ENCODE data around the gene TMPRSS9.
"Not testable (repeated sequence)": the region's sequence is repeated elsewhere in the genome, so short reads cannot be mapped to it uniquely, and the experiment has no call there.

The TMPRSS9 gene

GRCh38 chr19:2362970-2363300 is 2.9 kb downstream of the TMPRSS9 start:
- DNase-seq = no peak

- DNase-seq = no peak
Measured at GRCh38 chr19:2363419-2363818, 3.4 kb downstream of the TMPRSS9 start.

GRCh38 chr19:2365201-2365970 is 5.3 kb downstream of the TMPRSS9 start:
- no peak for DNase-seq

- no peak for DNase-seq
Measured at GRCh38 chr19:2371656-2372055, 11.6 kb downstream of the TMPRSS9 start.

DNA sequence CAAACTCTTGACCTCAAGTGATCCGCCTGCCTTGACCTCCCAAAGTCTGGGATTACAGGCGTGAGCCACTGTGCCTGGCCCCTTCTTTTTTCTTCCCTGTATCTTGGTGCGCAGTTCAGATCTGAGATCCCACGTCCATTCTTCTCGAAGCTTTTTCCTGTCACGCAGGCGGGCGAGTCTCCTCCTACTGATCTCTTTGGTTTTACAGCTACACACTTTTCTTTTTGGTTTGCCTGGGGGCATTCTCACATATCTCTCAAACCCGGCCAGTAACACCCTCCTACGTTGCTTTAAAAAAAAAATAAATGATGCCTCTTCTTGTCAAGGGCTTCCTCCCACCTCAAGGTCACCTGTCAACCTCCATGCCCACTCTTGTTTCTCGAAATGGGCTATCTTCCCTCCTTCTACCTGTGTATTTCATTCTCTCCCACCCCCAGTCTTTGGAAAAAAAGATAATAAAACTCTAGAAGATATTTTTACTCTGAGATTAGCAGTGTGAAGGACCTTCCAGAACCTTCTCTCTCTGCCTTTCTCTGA is 12.1 kb downstream of the TMPRSS9 start:
- DNase-seq = no peak

GRCh38 chr19:2374808-2375207 is 14.7 kb downstream of the TMPRSS9 start:
- DNase-seq = no peak

DNA sequence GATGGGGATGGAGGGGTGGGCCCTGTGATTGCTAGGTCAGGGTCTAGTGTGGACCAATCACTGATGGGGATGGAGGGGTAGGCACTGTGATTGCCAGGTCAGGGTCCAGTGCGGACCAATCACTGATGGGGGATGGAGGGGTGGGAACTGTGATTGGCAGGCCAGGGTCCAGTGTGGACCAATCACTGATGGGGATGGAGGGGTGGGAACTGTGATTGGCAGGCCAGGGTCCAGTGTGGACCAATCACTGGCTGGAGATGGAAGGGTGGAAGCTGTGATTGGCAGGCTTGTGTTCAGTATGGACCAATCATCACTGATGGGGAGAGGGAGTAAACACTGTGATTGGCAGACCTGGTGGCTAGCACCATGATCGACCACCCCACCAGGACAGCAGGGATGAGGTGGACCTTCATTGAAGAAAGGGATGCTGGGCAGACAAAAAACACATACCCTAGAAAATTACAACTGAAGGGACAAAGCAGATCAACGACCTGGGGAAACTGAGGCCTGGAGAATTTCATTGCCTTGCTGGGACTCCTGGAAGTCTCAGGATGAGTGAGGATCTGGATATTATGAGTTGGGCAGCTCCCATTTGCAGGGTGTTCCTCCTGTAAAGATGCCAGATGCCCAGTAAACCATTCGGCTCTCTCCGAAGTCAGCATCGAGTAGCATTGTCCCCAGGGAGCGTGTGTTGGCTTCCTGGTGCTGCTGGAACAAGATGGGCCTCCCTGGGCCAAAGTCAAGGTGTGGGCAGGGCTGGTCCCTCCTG is 15.5 kb downstream of the TMPRSS9 start:
- no peak for DNase-seq

GRCh38 chr19:2376784-2377519 is 16.9 kb downstream of the TMPRSS9 start:
- no peak for DNase-seq

DNA sequence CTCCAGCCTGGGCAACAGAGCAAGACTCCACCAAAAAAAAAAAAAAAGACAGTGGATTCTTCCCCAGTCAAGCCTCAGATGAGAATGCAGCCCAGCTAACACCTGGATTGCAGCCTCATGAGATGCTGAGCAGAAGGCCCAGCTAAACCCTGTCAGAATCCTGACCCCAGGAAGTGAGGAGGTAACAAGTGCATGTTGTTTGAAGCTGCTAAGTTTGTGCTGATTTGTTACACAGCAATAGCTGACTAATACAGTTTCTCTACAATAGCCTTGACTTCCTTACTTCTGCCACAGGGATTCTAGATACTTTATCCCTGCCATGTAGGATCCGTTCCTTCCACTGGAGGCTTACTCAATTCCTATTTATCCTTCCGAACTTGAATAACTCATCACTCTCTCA is 20.5 kb downstream of the TMPRSS9 start:
- no peak for DNase-seq

- DNase-seq = no peak
Measured at GRCh38 chr19:2381148-2381820, 21.2 kb downstream of the TMPRSS9 start.

- no peak for DNase-seq
Measured at GRCh38 chr19:2382530-2383222, 22.6 kb downstream of the TMPRSS9 start.

DNA sequence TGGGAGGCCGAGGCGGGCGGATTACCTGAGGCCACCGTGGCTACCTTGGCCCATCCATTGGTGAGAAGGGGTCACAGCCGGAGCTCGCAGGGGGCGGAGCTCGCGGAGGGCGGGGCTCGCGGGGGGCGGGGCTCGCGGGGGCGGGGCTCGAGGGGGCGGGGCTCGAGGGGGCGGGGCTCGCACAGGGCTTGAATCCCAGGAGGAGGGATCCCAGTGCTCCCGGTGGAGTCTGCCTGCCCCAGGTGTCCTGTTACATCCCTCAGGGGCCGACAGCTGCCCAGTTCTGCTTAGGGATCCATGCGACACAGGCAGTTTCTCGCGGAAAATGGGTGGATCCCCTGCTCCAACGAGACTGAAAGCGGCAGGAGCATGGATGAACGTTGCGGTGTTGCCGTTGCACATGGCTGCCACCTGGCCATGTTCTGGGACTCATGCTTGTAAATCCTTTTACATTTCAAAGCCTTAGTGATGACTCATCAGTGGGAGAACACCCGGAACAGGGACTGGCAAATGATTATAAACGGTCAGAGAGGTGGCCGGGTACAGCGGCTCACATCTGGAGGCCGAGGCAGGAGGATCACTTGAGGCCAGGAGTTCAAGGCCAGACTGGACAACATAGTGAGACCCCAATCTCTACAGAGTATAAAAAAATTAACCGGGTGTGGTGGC is 25.1 kb downstream of the TMPRSS9 start:
- DNase-seq = no peak

DNA sequence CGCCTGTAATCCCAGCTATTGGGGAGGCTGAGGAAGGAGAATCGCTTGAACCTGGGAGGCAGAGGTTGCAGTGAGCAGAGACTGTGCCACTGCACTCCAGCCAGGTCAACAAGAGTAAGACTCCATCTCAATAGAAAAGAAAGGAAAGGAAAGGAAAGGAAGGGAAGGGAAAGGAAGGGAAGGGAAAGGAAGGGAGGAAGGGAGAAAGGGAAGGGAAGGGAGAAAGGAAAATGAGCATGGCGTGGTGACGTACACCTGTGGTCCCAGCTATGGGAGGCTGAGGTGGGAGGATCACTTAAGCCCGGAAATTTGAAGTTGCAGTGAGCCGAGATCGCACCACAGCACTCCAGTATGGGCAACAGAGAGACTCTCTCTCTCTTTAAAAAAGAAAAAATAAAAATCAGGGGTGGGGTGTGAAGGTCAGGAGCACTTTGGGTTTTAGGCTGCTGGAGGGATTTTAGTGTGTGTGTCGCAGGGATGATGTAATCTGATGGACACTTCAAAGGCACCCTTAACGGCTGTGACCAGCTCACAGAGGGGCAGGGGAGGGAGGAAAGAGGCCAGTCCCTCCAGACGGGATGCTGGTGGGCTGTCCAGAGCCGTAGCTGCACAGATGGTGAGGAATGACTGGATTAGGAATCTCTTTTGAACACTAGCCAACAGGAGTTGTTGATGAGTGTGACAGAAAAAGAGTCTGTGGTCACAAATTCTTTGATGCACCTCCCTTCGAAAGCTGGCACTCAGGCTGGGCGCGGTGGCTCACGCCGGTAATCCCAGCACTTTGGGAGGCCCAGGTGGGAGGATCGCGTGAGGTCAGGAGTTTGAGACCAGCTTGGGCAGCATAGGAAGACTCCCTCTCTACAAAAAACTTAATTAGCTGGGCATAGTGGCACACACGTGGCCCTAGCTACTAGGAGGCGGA is 27.6 kb downstream of the TMPRSS9 start:
- DNase-seq = no peak

GRCh38 chr19:2389594-2389993 is 29.5 kb downstream of the TMPRSS9 start:
- DNase-seq = no peak

DNA sequence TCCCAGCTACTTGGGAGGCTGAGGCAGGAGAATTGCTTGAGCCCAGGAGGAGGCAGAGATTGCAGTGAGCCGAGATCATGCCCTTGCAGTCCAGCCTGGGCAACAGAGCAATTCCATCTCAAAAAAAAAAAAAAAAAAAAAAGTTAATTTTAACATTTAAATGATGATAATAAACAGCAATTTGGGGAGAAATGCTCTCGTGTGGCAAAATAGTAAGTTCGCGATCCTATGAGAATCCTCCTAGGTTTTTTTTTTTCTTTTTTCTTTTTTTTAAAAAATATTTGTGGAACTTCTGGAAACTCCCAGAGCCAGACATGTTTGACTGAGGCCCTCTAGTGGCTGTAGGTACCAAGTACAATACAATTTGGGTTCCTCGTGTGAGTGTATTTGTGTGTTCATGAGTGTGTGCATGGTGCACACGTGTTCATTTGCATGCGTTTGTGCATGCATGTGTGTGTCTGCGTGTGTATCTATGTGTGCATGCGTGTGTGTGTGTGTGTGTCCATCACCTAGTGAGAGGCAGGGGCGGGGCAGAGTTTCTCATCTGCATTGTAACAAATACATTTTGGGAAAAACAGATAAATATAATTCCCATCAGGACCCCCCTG is 31.2 kb downstream of the TMPRSS9 start:
- no peak for DNase-seq

- DNase-seq = no peak
Measured at GRCh38 chr19:2392366-2392765, 32.3 kb downstream of the TMPRSS9 start.

GRCh38 chr19:2392899-2393298 is 32.8 kb downstream of the TMPRSS9 start:
- DNase-seq = not testable (repeated sequence)

DNA sequence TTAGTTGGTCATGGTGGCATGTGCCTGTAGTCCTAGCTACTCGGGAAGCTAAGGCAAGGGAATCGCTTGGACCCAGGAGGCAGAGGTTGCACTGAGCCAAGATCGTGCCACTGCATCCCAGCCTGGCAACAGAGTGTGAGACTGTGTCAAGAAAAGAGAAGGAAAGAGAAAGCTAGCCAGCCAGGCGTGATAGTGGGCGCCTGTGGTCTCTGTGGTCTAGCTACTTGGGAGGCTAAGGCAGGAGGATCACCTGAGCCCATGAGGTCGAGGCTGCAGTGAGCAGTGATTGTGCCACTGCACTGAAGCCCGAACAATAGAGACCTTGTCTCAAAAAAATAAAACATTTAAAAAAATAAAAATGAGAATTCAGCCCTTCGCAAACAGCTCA is 34.0 kb downstream of the TMPRSS9 start:
- DNase-seq = no peak

DNA sequence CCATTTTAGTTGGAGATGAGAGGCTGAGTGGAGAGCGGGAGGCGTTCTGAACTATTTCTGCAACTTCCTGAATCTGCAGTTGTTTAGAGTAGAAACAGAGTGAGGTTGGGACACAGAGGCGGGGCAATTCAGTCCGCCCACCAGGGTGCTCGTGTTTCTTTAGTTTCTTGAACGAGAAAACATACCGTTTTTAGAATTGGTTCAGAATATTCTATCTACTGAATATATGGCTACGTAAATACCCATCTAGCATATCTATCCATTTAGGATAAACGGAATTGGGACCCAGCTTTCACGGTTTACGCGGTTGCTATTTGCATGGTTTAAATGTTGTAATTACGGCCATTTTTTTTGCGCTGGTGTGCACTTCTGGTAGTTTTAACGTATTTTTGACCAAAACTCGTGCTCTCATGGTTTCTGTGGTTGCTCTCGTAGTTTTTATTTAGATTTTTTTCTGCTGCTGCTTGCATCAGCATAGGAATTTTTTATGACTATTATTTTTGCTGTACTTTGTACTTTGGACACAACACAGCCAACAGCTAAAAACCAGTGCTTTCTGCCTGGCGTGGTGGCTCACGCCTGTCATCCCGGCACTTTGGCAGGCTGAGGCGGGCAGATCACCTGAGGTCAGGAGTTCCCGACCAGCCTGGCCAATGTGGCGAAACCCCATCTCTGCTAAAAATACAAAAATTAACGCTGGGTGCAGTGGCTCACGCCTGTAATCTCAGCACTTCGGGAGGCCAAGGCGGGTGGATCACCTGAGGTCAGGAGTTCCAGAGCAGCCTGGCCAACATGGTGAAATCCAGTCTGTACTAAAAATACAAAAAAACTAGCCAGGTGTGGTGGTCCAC is 34.6 kb downstream of the TMPRSS9 start:
- no peak for DNase-seq

Data from stimulated activated CD8-positive, alpha-beta memory T cell treated with anti-CD3 and anti-CD28 coated beads, Interleukin-4, amount 100 ng/mL, for 48 hours (primary cell).